CD4-positive, alpha-beta memory T cell (primary cell): ENCODE results near the gene ZNF630. TPM values are rescaled to one million over a fixed set of nuclear protein-coding genes. Genes with fewer than 3 reads are reported as not detected.
A peak's percentile ranks its signal among the peaks of the same experiment; 100 is the strongest.
"Not testable (repeated sequence)": the region's sequence is repeated elsewhere in the genome, so short reads cannot be mapped to it uniquely, and the experiment has no call there.

Experiments used
- CTCF ChIA-PET: fragments of 350-600 bp; sonication (Branson Sonifier 250); formaldehyde crosslinking; loops from one replicate; lab custom pipeline; 2021; ENCODE audit warnings: inconsistent platforms; ENCODE audit not compliant: partially characterized antibody; lab: Charles Lee
- POLR2A ChIA-PET: fragments of 350-600 bp; sonication (Branson Sonifier 250); formaldehyde crosslinking; loops from one replicate; lab custom pipeline; 2021; ENCODE audit not compliant: partially characterized antibody; lab: Charles Lee
- DNase-seq, 5 donors: peaks; one replicate each; pipeline versions ENCODE4 v3.0.0 to v3.0.0-alpha.2; 2020 to 2022; ENCODE audit warnings: mixed read lengths in 1 of 5
- H3K27ac ChIP-seq: one replicate; pipeline ENCODE4 v1.7.0; 2013; ENCODE audit warnings: low read depth, low read length
- H3K27me3 ChIP-seq: 2 replicates; pipeline ENCODE4 v1.7.0; 2013; ENCODE audit warnings: mild to moderate bottlenecking, low read length, moderate library complexity; ENCODE audit not compliant: insufficient read depth
- H3K36me3 ChIP-seq: 2 replicates; pipeline ENCODE4 v1.7.0; 2013; ENCODE audit warnings: mild to moderate bottlenecking, low read length, moderate library complexity; ENCODE audit not compliant: insufficient read depth
- H3K4me1 ChIP-seq: 2 replicates; pipeline ENCODE4 v1.7.0; 2013; ENCODE audit warnings: mild to moderate bottlenecking, low read length, moderate library complexity; ENCODE audit not compliant: insufficient read depth
- H3K4me3 ChIP-seq, 2 donors: one replicate each; pipeline ENCODE4 v1.7.0; 2013; ENCODE audit warnings: low read length in 2 of 2, mild to moderate bottlenecking in 1 of 2
- H3K9me3 ChIP-seq, 2 donors: one replicate each; pipeline ENCODE4 v1.7.0; 2013; ENCODE audit warnings: low read length in 2 of 2, control low read depth in 1 of 2; ENCODE audit not compliant: control insufficient read depth in 1 of 2
- H3K27ac Mint-ChIP-seq, 7 donors: one replicate each; pipeline ENCODE4 v1.8.0; 2020 to 2021; ENCODE audit warnings: mixed read lengths in 7 of 7, mild to moderate bottlenecking in 6 of 7, inconsistent platforms in 3 of 7, moderate library complexity in 3 of 7
- H3K27me3 Mint-ChIP-seq, 2 donors: one replicate each; pipeline ENCODE4 v1.8.0; 2020 to 2021; ENCODE audit warnings: mixed read lengths in 2 of 2
- H3K36me3 Mint-ChIP-seq, 2 donors: one replicate each; pipeline ENCODE4 v1.8.0; 2020 to 2021; ENCODE audit warnings: mixed read lengths in 2 of 2, inconsistent platforms in 1 of 2, mild to moderate bottlenecking in 1 of 2
- H3K4me1 Mint-ChIP-seq, 4 donors: one replicate each; pipeline ENCODE4 v1.8.0; 2020 to 2021; ENCODE audit warnings: mixed read lengths in 4 of 4, mild to moderate bottlenecking in 1 of 4
- H3K4me3 Mint-ChIP-seq, 8 donors: one replicate each; pipeline ENCODE4 v1.8.0; 2020 to 2021; ENCODE audit warnings: mixed read lengths in 8 of 8, mild to moderate bottlenecking in 7 of 8, moderate library complexity in 6 of 8, inconsistent platforms in 3 of 8
- H3K9me3 Mint-ChIP-seq, 8 donors: one replicate each; pipeline ENCODE4 v1.8.0; 2020 to 2021; ENCODE audit warnings: mixed read lengths in 8 of 8, mild to moderate bottlenecking in 5 of 8, inconsistent platforms in 3 of 8, moderate library complexity in 1 of 8
- intact Hi-C: fragments of 100-400 bp; cut with micrococcal nuclease; formaldehyde crosslinking; loops from one replicate; pipeline ENCODE4 v1.15.1; 2023
- polyA plus RNA-seq, 2 donors: library from polyadenylated mRNA; unstranded; fragments of 300-500 nt; fragmentation: Illumina TruSeq; gene quantifications; one replicate each; pipeline ENCODE4 v1.2.3, GENCODE V29; 2021
- total RNA-seq, 2 experiments: library from RNA; stranded (reverse); gene quantifications; one replicate each; pipeline ENCODE4 v1.2.3, GENCODE V29; 2021

Gene ZNF630
- total and polyA plus RNA-seq, 4 experiments from 2014 or later: 1.0 to 6.1 (median 3.1) TPM

DNA sequence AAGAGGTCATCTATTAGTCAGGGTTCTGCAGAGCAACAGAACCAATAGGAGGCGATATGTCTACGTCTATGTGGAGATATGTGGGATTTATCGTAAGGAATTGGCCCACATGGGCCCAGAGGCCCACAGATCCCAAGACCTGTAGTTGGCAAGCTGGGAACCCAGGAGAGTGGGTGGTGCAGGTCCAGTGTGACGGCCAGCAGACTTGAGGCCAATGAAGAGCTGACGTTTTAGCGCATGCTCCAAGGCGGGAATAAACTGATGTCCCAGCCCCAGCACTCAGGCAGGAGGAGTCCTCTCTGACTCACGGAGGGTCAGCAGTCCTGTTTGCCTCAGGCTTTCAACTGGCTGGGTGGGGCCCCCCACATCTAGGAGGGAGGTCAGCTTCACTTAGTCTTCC is 43.3 kb downstream of the ZNF630 start:
- no peaks in the 10 kb centered on the region for H3K9me3 Mint-ChIP-seq

DNA sequence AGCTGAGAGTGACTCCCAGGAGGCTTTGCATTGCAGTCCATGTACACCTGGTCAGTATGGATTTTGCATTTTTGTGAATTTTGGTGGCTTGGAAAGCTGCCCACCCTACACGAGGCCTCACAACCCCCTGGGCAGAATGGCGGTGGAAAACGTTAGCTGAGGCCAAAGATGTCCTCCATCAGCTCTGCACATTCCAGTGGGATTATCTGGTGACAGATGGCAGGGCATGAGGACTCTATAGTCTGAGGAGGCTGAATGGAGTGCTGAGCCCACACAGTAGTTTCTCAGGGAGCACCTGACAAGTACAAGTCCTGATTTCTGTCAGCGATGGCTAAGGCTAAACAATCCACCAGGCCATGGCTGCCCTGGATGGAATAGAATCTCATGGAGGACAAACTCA is 43.9 kb downstream of the ZNF630 start:
- H3K4me1 Mint-ChIP-seq: peaks cover 4 to 12% (median 8%) of the 10 kb centered on the region in 4 donors
- not testable (repeated sequence) for H3K4me3 ChIP-seq, H3K27me3 ChIP-seq, DNase-seq, H3K27ac Mint-ChIP-seq, H3K27ac ChIP-seq, H3K4me1 ChIP-seq, H3K36me3 ChIP-seq, H3K27me3 Mint-ChIP-seq, H3K9me3 Mint-ChIP-seq, H3K9me3 ChIP-seq, H3K4me3 Mint-ChIP-seq, H3K36me3 Mint-ChIP-seq
- intact Hi-C loops: loop anchor here (2.0 to 5.0 kb wide), 2 partner anchors 35 to 369 kb away; partner anchors contain the start of gene UXT
- ChIA-PET POLR2A (interaction anchor here (1.2 to 1.4 kb wide), 3 partner anchors 174 to 545 kb away, joined by 3 to 5 read pairs (median 4); no protein-coding TSS in a partner anchor), CTCF (interaction anchor here (0.8 to 3.3 kb wide), 16 partner anchors 8 to 276 kb away, joined by 3 to 25 read pairs (median 4); partner anchors contain the start of gene ZNF81)

More for the DNA sequence above, 43.3 kb downstream of the ZNF630 start:
- Histone ChIP-seq H3K36me3 (no peaks in the 10 kb centered on the region), H3K27me3 (no peaks in the 10 kb centered on the region), H3K9me3 (no peaks in the 10 kb centered on the region), H3K4me3 (no peak overlapping the region), H3K27ac (no peak overlapping the region), H3K4me1 (no peaks in the 10 kb centered on the region)
- no peak overlapping the region for H3K4me3 Mint-ChIP-seq
- ChIA-PET POLR2A (no interaction called here), CTCF (interaction anchor here (1.1 to 3.3 kb wide), 6 partner anchors 14 to 276 kb away, joined by 3 to 25 read pairs (median 14); partner anchors contain the start of gene ZNF81)
- no peak for DNase-seq
- H3K27ac Mint-ChIP-seq: no peak overlapping the region
- intact Hi-C loops: loop anchor here (5.0 kb wide), 1 partner anchor 36 kb away; no protein-coding TSS in a partner anchor
- H3K27me3 Mint-ChIP-seq: no peaks in the 10 kb centered on the region
- peaks cover 4 to 12% (median 8%) of the 10 kb centered on the region in 4 donors for H3K4me1 Mint-ChIP-seq
- H3K36me3 Mint-ChIP-seq: no peaks in the 10 kb centered on the region

DNA sequence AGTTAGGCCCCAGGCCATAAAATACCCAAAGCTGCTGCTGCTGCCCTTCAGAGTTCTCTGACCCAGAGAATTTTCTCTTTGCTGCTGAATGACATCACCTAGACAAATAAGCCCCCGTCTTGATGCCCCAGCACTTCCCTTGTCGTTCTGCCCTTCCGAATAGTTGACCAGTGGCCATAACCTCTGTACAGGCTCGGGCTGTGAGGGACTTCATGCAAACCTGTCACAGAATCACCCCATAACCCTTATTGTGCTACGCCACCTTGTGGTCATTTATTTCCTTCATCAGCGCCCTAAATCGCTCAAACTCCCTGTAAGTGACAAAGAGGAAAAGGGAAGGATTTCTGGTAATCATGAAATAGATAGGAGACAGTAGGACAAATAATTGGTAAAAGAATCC is 45.9 kb downstream of the ZNF630 start:
- H3K36me3 Mint-ChIP-seq: no peaks in the 10 kb centered on the region
- peaks cover 7 to 24% (median 13%) of the 10 kb centered on the region in 4 donors for H3K4me1 Mint-ChIP-seq
- H3K4me3 ChIP-seq: no peak overlapping the region
- POLR2A ChIA-PET: no interaction called here
- peak in 4 of 5 donors; percentile 47 to 54 (median 52) for DNase-seq
- H3K9me3 ChIP-seq: no peaks in the 10 kb centered on the region
- H3K27me3 ChIP-seq: no peaks in the 10 kb centered on the region
- no peak overlapping the region for H3K27ac ChIP-seq
- H3K9me3 Mint-ChIP-seq: no peaks in the 10 kb centered on the region
- intact Hi-C loops: loop anchor here (5.0 kb wide), 1 partner anchor 33 kb away; no protein-coding TSS in a partner anchor
- H3K36me3 ChIP-seq: no peaks in the 10 kb centered on the region
- CTCF ChIA-PET: interaction anchor here (1.9 to 3.3 kb wide), 3 partner anchors 47 to 193 kb away, joined by 5 to 25 read pairs (median 18); no protein-coding TSS in a partner anchor
- H3K27me3 Mint-ChIP-seq: no peaks in the 10 kb centered on the region
- H3K4me1 ChIP-seq: peaks cover 3% of the 10 kb centered on the region
- H3K27ac Mint-ChIP-seq: peak overlapping the region in 3 of 7 donors; percentile 1 to 82 (median 1)
- peak overlapping the region in 1 of 8 donors; percentile 48 for H3K4me3 Mint-ChIP-seq

DNA sequence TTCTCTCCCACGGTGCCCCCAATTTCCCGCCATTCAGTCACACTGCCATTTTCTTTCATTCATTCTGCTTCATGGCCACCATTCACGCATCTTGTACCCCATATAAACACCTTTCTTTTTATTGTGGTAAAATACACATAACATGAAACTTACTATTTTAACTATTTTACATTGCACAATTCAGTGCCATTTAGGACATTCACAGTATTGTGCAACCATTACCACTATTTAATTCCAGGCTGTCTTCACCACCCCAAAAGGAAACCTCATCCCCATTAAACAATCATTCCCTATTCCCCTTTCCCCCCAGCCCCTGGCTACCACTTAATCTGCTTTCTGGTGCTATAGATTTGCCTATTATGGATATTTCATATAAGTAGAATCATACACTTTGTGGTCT is 48.7 kb downstream of the ZNF630 start:
- no peaks in the 10 kb centered on the region for H3K27me3 ChIP-seq
- peaks cover 4% of the 10 kb centered on the region for H3K4me1 ChIP-seq
- H3K36me3 ChIP-seq: no peaks in the 10 kb centered on the region
- H3K4me3 ChIP-seq: no peak overlapping the region
- Mint-ChIP-seq H3K4me3 (peak overlapping the region in 1 of 8 donors; percentile 43), H3K9me3 (no peaks in the 10 kb centered on the region), H3K27ac (peak overlapping the region in 2 of 7 donors; percentile 43 to 69), H3K27me3 (no peaks in the 10 kb centered on the region), H3K36me3 (no peaks in the 10 kb centered on the region), H3K4me1 (peaks cover 7 to 28% (median 15%) of the 10 kb centered on the region in 4 donors)
- POLR2A ChIA-PET: no interaction called here
- no peaks in the 10 kb centered on the region for H3K9me3 ChIP-seq
- intact Hi-C loops: no loop called here
- no peak overlapping the region for H3K27ac ChIP-seq
- CTCF ChIA-PET: no interaction called here
- DNase-seq: no peak

DNA sequence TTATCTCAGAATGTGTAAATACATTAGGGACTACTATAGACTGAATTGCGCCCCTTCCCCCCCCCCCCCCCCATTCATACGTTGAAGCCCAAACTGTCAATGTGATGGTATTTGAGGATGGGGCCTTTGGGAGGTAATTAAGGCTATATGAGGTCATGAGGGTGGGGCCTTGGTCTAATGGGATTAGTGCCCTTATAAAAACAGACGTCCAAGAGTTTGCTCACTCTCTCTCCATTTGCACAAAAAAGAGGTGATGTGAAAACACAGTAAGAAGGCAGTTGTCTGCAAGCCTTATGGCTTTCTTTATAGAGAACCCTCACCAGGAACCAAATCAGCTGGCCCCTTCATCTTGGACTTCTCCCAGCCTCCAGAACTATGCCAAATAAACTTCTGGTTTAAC is 49.3 kb downstream of the ZNF630 start:
- intact Hi-C loops: no loop called here
- Mint-ChIP-seq H3K27me3 (no peaks in the 10 kb centered on the region), H3K27ac (no peak overlapping the region), H3K36me3 (no peaks in the 10 kb centered on the region), H3K9me3 (no peaks in the 10 kb centered on the region), H3K4me1 (peaks cover 7 to 28% (median 15%) of the 10 kb centered on the region in 4 donors), H3K4me3 (peak overlapping the region in 3 of 8 donors; percentile 90 to 92 (median 92))
- Histone ChIP-seq H3K4me3 (no peak overlapping the region), H3K27ac (no peak overlapping the region), H3K27me3 (no peaks in the 10 kb centered on the region), H3K36me3 (no peaks in the 10 kb centered on the region), H3K9me3 (no peaks in the 10 kb centered on the region), H3K4me1 (peaks cover 4% of the 10 kb centered on the region)
- DNase-seq: no peak
- ChIA-PET POLR2A (no interaction called here), CTCF (no interaction called here)

DNA sequence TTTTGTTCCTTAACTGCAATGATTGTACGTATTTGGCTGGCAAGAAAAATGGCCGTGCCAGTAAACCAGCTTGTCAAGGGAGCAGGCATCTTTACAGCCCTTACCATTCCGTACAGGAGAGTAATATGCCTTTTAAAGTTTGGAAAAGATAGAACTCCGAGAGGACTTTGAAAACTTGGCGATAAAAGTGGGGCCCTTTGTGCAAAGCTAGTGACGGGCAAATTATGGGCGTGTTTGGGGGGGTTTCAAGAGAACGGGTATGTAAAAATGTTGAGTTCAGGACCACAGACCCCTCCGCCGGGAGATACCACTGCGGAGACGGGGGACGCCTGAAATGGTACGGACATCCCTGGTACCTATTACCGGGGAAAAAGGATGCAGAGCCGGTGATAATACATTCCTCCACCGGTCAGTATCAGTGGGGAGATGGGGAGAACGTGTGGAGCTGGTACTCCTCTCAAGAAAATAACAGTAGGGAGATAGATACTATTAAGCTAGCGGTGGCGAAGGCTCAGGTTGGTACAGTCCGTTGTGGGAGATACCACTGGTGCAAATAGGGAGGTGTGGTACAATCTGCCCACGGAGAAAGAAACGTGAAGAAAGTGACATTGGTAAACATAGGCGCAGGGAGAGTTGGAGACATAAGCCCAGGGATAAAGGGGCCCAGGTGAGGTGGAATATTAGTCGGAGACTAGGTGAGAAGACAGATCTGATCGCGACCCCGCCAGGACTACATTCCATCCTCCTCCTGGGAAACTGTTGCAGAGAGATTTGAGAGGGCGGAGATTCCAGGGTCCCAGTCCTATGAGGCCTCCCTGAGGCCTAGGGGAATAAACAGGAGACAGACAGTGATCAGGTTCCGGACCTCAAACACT is 50.2 kb downstream of the ZNF630 start:
- Histone ChIP-seq H3K4me3 (peak overlapping the region; percentile 84 to 96), H3K36me3 (no peaks in the 10 kb centered on the region), H3K27ac (peak overlapping the region; percentile 72), H3K4me1 (peaks cover 4% of the 10 kb centered on the region), H3K27me3 (no peaks in the 10 kb centered on the region), H3K9me3 (no peaks in the 10 kb centered on the region)
- H3K36me3 Mint-ChIP-seq: no peaks in the 10 kb centered on the region
- ChIA-PET CTCF (interaction anchor here (0.7 to 1.4 kb wide), 4 partner anchors 62 to 191 kb away, joined by 3 to 5 read pairs (median 4); no protein-coding TSS in a partner anchor), POLR2A (interaction anchor here (0.7 to 1.4 kb wide), 7 partner anchors 19 to 937 kb away, joined by 3 to 10 read pairs (median 3); partner anchors contain the start of gene ARAF)
- peak overlapping the region; percentile 90 to 96 (median 92) for H3K4me3 Mint-ChIP-seq
- H3K4me1 Mint-ChIP-seq: peaks cover 4 to 23% (median 13%) of the 10 kb centered on the region in 4 donors
- peak overlapping the region; percentile 90 to 98 (median 95) for H3K27ac Mint-ChIP-seq
- peak; percentile 81 to 87 (median 86) for DNase-seq
- intact Hi-C loops: loop anchor here (2.0 kb wide), 1 partner anchor 460 kb away; the partner anchor contains the start of gene ARAF
- H3K27me3 Mint-ChIP-seq: no peaks in the 10 kb centered on the region
- no peaks in the 10 kb centered on the region for H3K9me3 Mint-ChIP-seq
